ENCODE data around the gene RNF166. TPM values are rescaled to one million over a fixed set of nuclear protein-coding genes. Genes with fewer than 3 reads are reported as not detected.

The RNF166 gene
- total RNA-seq, 4 donors from 2014 or later = 22.9 to 32.5 (median 26.1) TPM

GRCh38 chr16:88713054-88713453, 6.8 kb upstream of the RNF166 start:
- no peak overlapping the region for H3K27ac ChIP-seq
- intact Hi-C loops (cut with DNase I; ENCODE audit: low total_unique reads) (no loop called here), in situ Hi-C loops (cut with MboI; ENCODE audit: low sequenced_read_pairs in 4 of 4) (no loop called here)
- ATAC-seq (no peak), DNase-seq (no peak)
- H3K27me3 ChIP-seq = no peaks in the 10 kb centered on the region
- no peaks in the 10 kb centered on the region for H3K9me3 ChIP-seq
- H3K4me3 ChIP-seq = no peak overlapping the region
- no peak for TF ChIP-seq CTCF (IDR thresholded peaks at IDR 0.05 in 4 of 5, conservative IDR thresholded peaks at IDR 0.05 in 1 of 5)
- TF ChIP-seq POLR2A (IDR thresholded peaks at IDR 0.05) = no peak
- H3K36me3 ChIP-seq = peaks cover 0 to 45% of the 10 kb centered on the region in 2 donors
- H3K4me1 ChIP-seq = peaks cover 0 to 3% of the 10 kb centered on the region in 2 donors

- ATAC-seq (no peak), DNase-seq (no peak)
- Histone ChIP-seq H3K4me3 (no peak overlapping the region), H3K27me3 (no peaks in the 10 kb centered on the region), H3K9me3 (no peaks in the 10 kb centered on the region), H3K36me3 (peaks cover 0 to 39% of the 10 kb centered on the region in 2 donors), H3K4me1 (peaks cover 4 to 9% of the 10 kb centered on the region in 2 donors), H3K27ac (no peak overlapping the region)
- intact Hi-C loops (cut with DNase I; ENCODE audit: low total_unique reads) (no loop called here), in situ Hi-C loops (cut with MboI; ENCODE audit: low sequenced_read_pairs in 4 of 4) (no loop called here)
- TF ChIP-seq POLR2A (IDR thresholded peaks at IDR 0.05) = no peak
- TF ChIP-seq CTCF (IDR thresholded peaks at IDR 0.05 in 4 of 5, conservative IDR thresholded peaks at IDR 0.05 in 1 of 5) = no peak
Measured at GRCh38 chr16:88712362-88712979, 6.3 kb upstream of the RNF166 start.

- Histone ChIP-seq H3K27ac (no peak overlapping the region), H3K9me3 (no peaks in the 10 kb centered on the region), H3K27me3 (no peaks in the 10 kb centered on the region), H3K4me3 (no peak overlapping the region), H3K36me3 (peaks cover 0 to 33% of the 10 kb centered on the region in 2 donors), H3K4me1 (peaks cover 11 to 15% of the 10 kb centered on the region in 2 donors)
- ATAC-seq (no peak), DNase-seq (no peak)
- no peak for TF ChIP-seq POLR2A (IDR thresholded peaks at IDR 0.05)
- TF ChIP-seq CTCF (IDR thresholded peaks at IDR 0.05 in 4 of 5, conservative IDR thresholded peaks at IDR 0.05 in 1 of 5) = no peak
- in situ Hi-C loops (cut with MboI; ENCODE audit: low sequenced_read_pairs in 4 of 4) (no loop called here), intact Hi-C loops (cut with DNase I; ENCODE audit: low total_unique reads) (no loop called here)
Measured at GRCh38 chr16:88711750-88712340, 5.6 kb upstream of the RNF166 start.

- DNase-seq (no peak), ATAC-seq (no peak)
- in situ Hi-C loops (cut with MboI; ENCODE audit: low sequenced_read_pairs in 4 of 4) = no loop called here
Measured at GRCh38 chr16:88710556-88710955, 4.3 kb upstream of the RNF166 start.

More at GRCh38 chr16:88710556-88710955, 4.3 kb upstream of the RNF166 start:
- Histone ChIP-seq H3K4me1 (peaks cover 12 to 18% of the 10 kb centered on the region in 2 donors), H3K36me3 (peaks cover 0 to 20% of the 10 kb centered on the region in 2 donors), H3K9me3 (no peaks in the 10 kb centered on the region), H3K27me3 (no peaks in the 10 kb centered on the region), H3K4me3 (no peak overlapping the region), H3K27ac (no peak overlapping the region)
- TF ChIP-seq POLR2A (IDR thresholded peaks at IDR 0.05) = no peak
- intact Hi-C loops (cut with DNase I; ENCODE audit: low total_unique reads) = no loop called here
